CD4-positive, alpha-beta T cell (primary cell): Measurements from ENCODE around the gene WFDC1. TPM values are rescaled to one million over a fixed set of nuclear protein-coding genes. Genes with fewer than 3 reads are reported as not detected.

Experiments used
- ATAC-seq: fragments of 200-7000 bp; cut with Tn5 transposase; one replicate; pipeline ENCODE4 v1.10.0; 2022; ENCODE audit warnings: mild to moderate bottlenecking; ENCODE audit not compliant: poor library complexity
- CTCF ChIA-PET: fragments of 350-600 bp; sonication (Branson Sonifier 250); formaldehyde crosslinking; loops from one replicate; lab custom pipeline; 2021; ENCODE audit warnings: antibody characterized with exemption, inconsistent platforms; lab: Charles Lee
- POLR2A ChIA-PET: fragments of 350-600 bp; sonication (Branson Sonifier 250); formaldehyde crosslinking; loops from one replicate; lab custom pipeline; 2021; ENCODE audit warnings: antibody characterized with exemption, inconsistent platforms; lab: Charles Lee
- DNase-seq, 14 experiments: peaks; one replicate each; pipeline ENCODE4 v3.0.0-alpha.2; 2013 to 2020; ENCODE audit warnings: mixed read lengths in 2 of 14
- H3K27ac ChIP-seq, 2 donors: one replicate each; pipeline versions ENCODE4 v1.5.1 to v1.7.0; 2013; ENCODE audit warnings: low read length in 2 of 2, low read depth in 1 of 2, mild to moderate bottlenecking in 1 of 2
- H3K27me3 ChIP-seq, 2 experiments: 1 replicate in 1 of 2; 2 replicates in 1 of 2; pipeline versions ENCODE4 v1.6.1 to v1.7.0; 2013; ENCODE audit warnings: low read length in 2 of 2, control low read depth in 1 of 2, mild to moderate bottlenecking in 1 of 2, moderate library complexity in 1 of 2; ENCODE audit not compliant: insufficient read depth in 2 of 2, control insufficient read depth in 1 of 2
- H3K36me3 ChIP-seq: one replicate; pipeline ENCODE4 v1.6.1; 2013; ENCODE audit warnings: low read length, control low read depth; ENCODE audit not compliant: insufficient read depth
- H3K4me1 ChIP-seq: one replicate; pipeline ENCODE4 v1.6.1; 2013; ENCODE audit warnings: low read length, control low read depth; ENCODE audit not compliant: insufficient read depth
- H3K4me3 ChIP-seq: one replicate; pipeline ENCODE4 v1.5.1; 2013; ENCODE audit warnings: mild to moderate bottlenecking, low read length, moderate library complexity
- H3K9me3 ChIP-seq, 2 experiments: 1 replicate in 1 of 2; 2 replicates in 1 of 2; pipeline versions ENCODE4 v1.6.1 to v1.7.0; 2013; ENCODE audit warnings: low read length in 2 of 2, mild to moderate bottlenecking in 2 of 2, control low read depth in 1 of 2, moderate library complexity in 1 of 2; ENCODE audit not compliant: control insufficient read depth in 1 of 2, insufficient read depth in 1 of 2
- H3K27ac Mint-ChIP-seq: one replicate; pipeline ENCODE4 v1.8.0; 2020; ENCODE audit warnings: mixed read lengths
- H3K27me3 Mint-ChIP-seq: one replicate; pipeline ENCODE4 v1.8.0; 2021; ENCODE audit warnings: mixed read lengths
- H3K36me3 Mint-ChIP-seq: one replicate; pipeline ENCODE4 v1.8.0; 2021; ENCODE audit warnings: low read depth, mixed read lengths
- H3K4me1 Mint-ChIP-seq: one replicate; pipeline ENCODE4 v1.8.0; 2021; ENCODE audit warnings: low read depth, mixed read lengths
- H3K4me3 Mint-ChIP-seq: one replicate; pipeline ENCODE4 v1.8.0; 2020; ENCODE audit warnings: mild to moderate bottlenecking, mixed read lengths
- H3K9me3 Mint-ChIP-seq: one replicate; pipeline ENCODE4 v1.8.0; 2020; ENCODE audit warnings: mixed read lengths
- intact Hi-C, 2 experiments: fragments of 100-400 bp; cut with DNase I in 1 of 2; cut with micrococcal nuclease in 1 of 2; formaldehyde crosslinking; loops; one replicate each; pipeline versions ENCODE4 v1.15.1 to v1.9.0; 2023 to 2025; cut with DNase I, micrococcal nuclease
- total RNA-seq, 174 experiments: library from RNA in 2 of 174; stranded (reverse) in 2 of 174; gene quantifications; one replicate each; pipeline ENCODE4 v1.2.3 and lab custom pipeline; 2021 to 2026
- TF ChIP-seq, protein P1 (sequence below): fragments of 200-600 bp; IDR thresholded peaks from one replicate; pipeline ENCODE4 v1.8.0; 2022; ENCODE audit warnings: antibody characterized with exemption, mild to moderate bottlenecking

WFDC1 gene
- total RNA-seq, 2 experiments from 2014 or later: not detected

DNA sequence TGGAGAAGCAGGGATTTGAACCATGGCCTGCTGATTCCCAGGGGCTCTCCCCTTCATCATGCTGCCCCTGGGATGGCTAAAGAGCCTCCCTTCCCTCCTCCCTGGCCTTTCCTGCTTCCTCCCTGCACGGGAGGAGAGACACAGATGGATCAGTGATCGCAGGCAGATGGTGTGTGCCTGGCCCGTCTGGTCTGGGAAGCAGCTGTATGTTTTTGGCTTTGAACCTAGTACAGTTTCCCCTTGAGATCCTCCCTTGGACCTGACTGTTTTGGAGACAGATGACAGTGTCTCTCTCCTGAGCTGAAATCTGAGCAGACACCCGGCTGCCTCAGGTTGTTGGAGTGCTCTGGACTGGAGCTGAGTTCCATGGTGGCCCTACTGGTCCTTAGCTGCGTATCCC is 44.6 kb downstream of the WFDC1 start:
- ATAC-seq: no peak
- Mint-ChIP-seq H3K4me3 (no peak overlapping the region), H3K27me3 (peaks cover 3% of the 10 kb centered on the region), H3K36me3 (no peaks in the 10 kb centered on the region), H3K4me1 (no peaks in the 10 kb centered on the region), H3K27ac (no peak overlapping the region), H3K9me3 (peaks cover 15% of the 10 kb centered on the region)
- Histone ChIP-seq H3K4me3 (no peak overlapping the region), H3K27me3 (no peaks in the 10 kb centered on the region), H3K27ac (no peak overlapping the region), H3K36me3 (no peaks in the 10 kb centered on the region), H3K4me1 (no peaks in the 10 kb centered on the region), H3K9me3 (peaks cover 0 to 11% of the 10 kb centered on the region in 2 experiments)
- POLR2A ChIA-PET: no interaction called here
- CTCF ChIA-PET: no interaction called here
- intact Hi-C loops: no loop called here
- TF ChIP-seq, protein P1, sequence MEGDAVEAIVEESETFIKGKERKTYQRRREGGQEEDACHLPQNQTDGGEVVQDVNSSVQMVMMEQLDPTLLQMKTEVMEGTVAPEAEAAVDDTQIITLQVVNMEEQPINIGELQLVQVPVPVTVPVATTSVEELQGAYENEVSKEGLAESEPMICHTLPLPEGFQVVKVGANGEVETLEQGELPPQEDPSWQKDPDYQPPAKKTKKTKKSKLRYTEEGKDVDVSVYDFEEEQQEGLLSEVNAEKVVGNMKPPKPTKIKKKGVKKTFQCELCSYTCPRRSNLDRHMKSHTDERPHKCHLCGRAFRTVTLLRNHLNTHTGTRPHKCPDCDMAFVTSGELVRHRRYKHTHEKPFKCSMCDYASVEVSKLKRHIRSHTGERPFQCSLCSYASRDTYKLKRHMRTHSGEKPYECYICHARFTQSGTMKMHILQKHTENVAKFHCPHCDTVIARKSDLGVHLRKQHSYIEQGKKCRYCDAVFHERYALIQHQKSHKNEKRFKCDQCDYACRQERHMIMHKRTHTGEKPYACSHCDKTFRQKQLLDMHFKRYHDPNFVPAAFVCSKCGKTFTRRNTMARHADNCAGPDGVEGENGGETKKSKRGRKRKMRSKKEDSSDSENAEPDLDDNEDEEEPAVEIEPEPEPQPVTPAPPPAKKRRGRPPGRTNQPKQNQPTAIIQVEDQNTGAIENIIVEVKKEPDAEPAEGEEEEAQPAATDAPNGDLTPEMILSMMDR: no peak
- no peak for DNase-seq

DNA sequence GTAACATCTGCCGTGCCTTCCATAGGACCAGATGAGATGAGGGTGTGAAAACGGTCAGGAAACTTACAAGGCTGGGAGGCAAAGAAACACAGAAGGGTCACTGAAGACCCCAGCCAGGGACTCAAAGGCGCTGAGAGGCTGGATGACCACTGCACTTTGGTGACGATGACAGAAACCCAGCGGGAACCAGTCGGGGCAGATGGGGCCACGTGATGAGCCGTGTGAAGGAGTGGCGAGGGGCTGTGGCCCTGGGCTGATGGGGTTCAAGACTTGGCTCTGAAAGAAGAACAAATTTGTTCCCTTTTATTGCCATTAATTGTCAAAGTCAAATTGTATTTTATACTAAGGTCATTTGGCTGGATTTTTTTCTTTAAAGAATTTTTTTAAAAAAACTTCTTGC is 45.1 kb downstream of the WFDC1 start:
- no peaks in the 10 kb centered on the region for H3K36me3 ChIP-seq
- CTCF ChIA-PET: no interaction called here
- no peak overlapping the region for H3K27ac Mint-ChIP-seq
- TF ChIP-seq, protein P1: no peak
- intact Hi-C loops: no loop called here
- no peaks in the 10 kb centered on the region for H3K4me1 ChIP-seq
- POLR2A ChIA-PET: no interaction called here
- H3K36me3 Mint-ChIP-seq: no peaks in the 10 kb centered on the region
- no peak overlapping the region for H3K4me3 ChIP-seq
- no peak overlapping the region for H3K4me3 Mint-ChIP-seq
- H3K9me3 ChIP-seq: peaks cover 0 to 8% of the 10 kb centered on the region in 2 experiments
- no peak overlapping the region for H3K27ac ChIP-seq
- H3K27me3 Mint-ChIP-seq: peaks cover 4% of the 10 kb centered on the region
- H3K9me3 Mint-ChIP-seq: peaks cover 15% of the 10 kb centered on the region
- H3K4me1 Mint-ChIP-seq: no peaks in the 10 kb centered on the region
- no peak for DNase-seq
- ATAC-seq: no peak
- H3K27me3 ChIP-seq: no peaks in the 10 kb centered on the region

DNA sequence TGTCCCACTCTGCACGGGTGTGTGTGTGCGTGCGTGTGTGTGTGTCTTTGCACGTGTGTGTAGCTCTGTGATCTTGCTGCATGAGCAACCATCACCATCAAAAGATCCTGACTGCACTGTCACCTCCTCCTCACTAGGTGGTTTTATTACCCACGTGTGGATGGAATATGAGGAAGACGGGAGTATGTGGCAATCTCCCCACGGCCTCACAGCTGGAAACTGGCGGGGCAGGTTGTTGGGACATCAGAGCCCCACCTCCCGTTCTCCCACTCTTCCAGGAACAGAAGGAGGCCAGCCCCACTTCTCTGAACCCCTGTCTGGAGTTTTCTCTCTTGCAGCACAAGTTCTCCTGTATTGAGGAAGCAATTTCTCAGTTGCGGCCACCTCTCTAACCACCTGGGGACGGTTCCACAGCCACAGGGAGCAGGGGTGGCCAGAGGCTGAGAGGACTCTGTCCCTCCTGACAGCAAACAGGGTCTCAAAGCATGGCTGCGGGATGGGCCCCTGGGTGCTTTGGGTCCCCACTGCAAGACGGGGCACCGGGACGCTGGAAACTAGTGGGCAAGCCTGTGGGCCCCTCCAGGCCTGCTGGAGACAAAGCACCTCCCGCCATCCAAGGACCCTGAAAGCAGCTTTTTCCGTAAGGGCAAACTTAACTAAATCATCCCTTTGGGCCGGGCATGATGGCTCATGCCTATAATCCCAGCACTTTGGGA is 45.8 kb downstream of the WFDC1 start:
- CTCF ChIA-PET: no interaction called here
- POLR2A ChIA-PET: no interaction called here
- no peaks in the 10 kb centered on the region for H3K36me3 ChIP-seq
- H3K4me3 Mint-ChIP-seq: no peak overlapping the region
- peaks cover 4% of the 10 kb centered on the region for H3K27me3 Mint-ChIP-seq
- no peaks in the 10 kb centered on the region for H3K4me1 Mint-ChIP-seq
- intact Hi-C loops: no loop called here
- no peak overlapping the region for H3K27ac ChIP-seq
- no peak overlapping the region for H3K27ac Mint-ChIP-seq
- TF ChIP-seq, protein P1: no peak
- H3K36me3 Mint-ChIP-seq: no peaks in the 10 kb centered on the region
- ATAC-seq (no peak), DNase-seq (no peak)
- H3K4me3 ChIP-seq: no peak overlapping the region
- peaks cover 8% of the 10 kb centered on the region for H3K9me3 Mint-ChIP-seq
- no peaks in the 10 kb centered on the region for H3K27me3 ChIP-seq
- H3K4me1 ChIP-seq: no peaks in the 10 kb centered on the region
- H3K9me3 ChIP-seq: peaks cover 0 to 6% of the 10 kb centered on the region in 2 experiments
